CD4-positive, alpha-beta T cell treated with Interferon alpha-2 for 1 hour (primary cell): Measurements from ENCODE around the gene FAM168A.

ENCODE experiments used
- DNase-seq, 2 donors: peaks; one replicate each; pipeline ENCODE4 v3.0.0-alpha.2; 2020 to 2022

The FAM168A gene, protein sequence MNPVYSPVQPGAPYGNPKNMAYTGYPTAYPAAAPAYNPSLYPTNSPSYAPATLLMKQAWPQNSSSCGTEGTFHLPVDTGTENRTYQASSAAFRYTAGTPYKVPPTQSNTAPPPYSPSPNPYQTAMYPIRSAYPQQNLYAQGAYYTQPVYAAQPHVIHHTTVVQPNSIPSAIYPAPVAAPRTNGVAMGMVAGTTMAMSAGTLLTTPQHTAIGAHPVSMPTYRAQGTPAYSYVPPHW

GRCh38 chr11:73597956-73598718 is at the start of gene FAM168A:
Gene FAM168A, minus strand, starts transcription at chr11:73598112. Its CDS starts 129,638 bp downstream, at chr11:73468474.
- peak; percentile 94 to 95 for DNase-seq

GRCh38 chr11:73647459-73648100 is 49.7 kb upstream of the FAM168A start:
- peak; percentile 96 to 97 for DNase-seq

- no peak for DNase-seq
These were observed 48.2 kb upstream of the FAM168A start, which contains the start of gene PLEKHB1 for GRCh38 chr11:73645972-73646631. Gene PLEKHB1, plus strand, starts transcription at chr11:73646581. Its CDS starts 28 bp downstream, at chr11:73646609.

DNA sequence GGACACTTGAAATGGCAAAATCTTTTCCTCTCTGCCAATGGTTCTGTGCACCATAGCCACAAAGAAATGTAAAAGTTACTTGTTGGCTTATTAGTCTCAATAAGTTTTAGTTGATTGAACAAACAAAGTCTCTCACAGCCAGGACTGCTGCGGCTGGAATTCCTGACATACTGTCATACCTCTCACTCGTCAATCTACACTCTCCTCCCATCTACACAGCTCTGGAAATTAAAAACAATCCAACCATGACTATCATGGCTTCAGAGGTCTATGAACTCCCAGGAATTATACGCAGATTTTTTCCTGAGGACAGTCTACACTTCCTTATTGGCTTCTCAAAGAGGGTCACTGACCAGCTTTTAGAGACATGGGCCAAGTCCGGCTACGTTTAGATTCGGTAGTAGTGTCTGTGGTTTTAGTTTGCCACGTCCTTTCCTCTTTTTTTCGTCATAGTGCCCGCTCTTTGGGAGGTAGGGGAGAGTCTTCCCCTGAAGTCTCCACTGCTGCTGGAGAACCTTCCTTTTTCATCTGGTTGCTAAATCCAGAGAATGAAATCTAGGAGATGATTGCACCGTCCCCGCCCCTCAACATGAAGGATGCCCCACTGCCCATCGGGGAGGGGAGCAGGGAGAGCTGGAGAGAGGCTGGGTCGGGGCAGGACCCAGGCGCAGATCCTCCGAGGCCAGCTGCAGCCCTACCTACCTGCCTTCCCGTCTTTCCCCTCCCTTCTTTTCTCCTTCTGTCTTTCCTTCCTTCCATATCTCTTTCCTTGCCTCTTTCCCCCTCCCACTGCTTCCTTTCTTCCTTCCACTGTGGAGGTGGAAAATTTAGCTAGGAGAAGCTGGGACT is 47.4 kb upstream of the FAM168A start:
- no peak for DNase-seq

- DNase-seq: no peak
These were observed 43.8 kb upstream of the FAM168A start for GRCh38 chr11:73641668-73642067.

GRCh38 chr11:73640592-73640991 is 42.7 kb upstream of the FAM168A start:
- DNase-seq: no peak

DNA sequence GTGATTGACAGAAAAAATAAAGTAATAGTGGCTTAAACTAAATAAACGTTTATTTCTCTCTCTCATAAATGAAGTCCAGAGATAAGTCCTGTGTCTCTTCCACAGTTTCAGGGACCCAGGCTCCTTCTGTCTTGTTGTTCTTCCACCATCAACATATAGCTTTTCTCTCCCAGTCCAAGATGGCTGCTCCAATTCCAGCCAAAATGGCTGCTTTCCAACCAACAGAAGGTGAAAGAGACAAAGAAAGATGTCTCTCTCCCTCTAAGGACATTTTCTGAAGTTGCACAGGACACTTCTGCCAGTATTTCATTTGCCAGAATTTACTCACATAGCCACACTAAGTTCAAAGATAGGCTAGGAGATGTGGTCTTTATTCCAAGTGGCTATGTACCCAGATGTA is 39.1 kb upstream of the FAM168A start:
- DNase-seq: no peak

DNA sequence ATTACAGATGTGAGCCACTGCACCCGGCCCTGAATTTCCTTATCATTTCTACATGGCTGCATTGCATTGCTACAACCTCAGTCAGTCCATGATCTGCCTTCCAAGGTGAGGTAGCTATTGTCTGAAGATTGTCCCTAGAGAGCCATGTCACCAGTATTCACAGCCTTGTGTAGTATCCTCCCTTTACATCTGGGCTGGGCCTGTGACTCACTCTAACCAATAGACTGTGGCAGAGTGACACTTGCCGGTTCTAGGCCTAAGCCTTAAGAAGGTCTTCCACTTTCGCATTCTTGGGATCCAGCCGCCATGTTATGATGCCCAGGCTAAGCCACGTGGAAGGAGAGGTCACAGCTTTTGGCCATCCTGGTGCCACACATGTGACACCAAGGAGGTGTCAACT is 38.3 kb upstream of the FAM168A start:
- DNase-seq: no peak

- no peak for DNase-seq
These were observed 37.8 kb upstream of the FAM168A start for GRCh38 chr11:73635721-73636120.

DNA sequence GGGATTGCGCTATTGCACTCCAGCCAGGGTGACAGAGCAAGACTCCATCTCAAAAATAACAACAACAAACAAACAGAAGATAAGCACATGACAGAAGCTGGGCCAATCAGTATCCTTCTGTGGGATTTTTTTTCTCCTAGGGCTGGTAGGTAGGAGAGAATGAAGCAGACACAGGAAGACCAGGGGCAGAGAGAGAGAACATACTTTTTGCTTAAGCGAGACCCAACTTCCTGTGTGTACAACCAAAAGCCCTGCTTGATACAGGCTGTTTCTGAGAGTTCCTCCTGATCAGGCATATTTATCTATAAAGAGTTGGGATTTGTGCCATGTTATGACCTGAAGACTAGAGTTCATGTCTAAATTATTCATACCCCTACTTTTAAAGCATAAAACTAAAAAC is 36.1 kb upstream of the FAM168A start:
- DNase-seq: no peak

GRCh38 chr11:73632996-73633395 is 35.1 kb upstream of the FAM168A start:
- DNase-seq: no peak

- DNase-seq: no peak
These were observed 32.0 kb upstream of the FAM168A start for GRCh38 chr11:73629907-73630306.

DNA sequence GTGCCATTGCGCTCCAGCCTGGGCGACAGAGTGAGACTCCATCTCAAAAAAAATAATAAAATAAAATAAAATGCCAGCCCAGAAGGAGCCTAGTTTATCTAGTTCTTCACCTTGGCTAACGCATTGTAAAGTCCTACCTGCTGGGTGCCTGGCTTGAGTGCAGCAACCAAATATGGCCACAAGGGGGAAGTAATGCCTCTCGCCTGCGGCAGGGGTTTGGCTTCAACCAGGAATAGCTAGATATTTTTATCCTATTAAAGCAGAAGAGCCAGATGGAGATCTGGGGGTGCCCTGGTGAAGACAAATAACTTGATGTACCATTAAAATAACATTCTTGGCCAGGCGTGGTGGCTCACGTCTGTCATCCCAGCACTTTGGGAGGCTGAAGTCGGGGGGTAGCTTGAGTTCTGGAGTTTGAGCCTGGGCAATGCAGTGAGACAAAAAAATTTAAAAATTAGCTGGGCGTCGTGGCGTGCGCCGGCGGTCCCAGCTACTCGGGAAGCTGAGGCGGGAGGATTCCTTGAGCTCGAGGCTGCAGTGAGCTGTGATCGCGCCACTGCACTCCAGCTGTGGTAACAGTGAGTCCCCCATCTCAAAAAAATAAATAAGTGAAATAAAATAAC is 27.9 kb upstream of the FAM168A start:
- peak; percentile 66 to 79 for DNase-seq

DNA sequence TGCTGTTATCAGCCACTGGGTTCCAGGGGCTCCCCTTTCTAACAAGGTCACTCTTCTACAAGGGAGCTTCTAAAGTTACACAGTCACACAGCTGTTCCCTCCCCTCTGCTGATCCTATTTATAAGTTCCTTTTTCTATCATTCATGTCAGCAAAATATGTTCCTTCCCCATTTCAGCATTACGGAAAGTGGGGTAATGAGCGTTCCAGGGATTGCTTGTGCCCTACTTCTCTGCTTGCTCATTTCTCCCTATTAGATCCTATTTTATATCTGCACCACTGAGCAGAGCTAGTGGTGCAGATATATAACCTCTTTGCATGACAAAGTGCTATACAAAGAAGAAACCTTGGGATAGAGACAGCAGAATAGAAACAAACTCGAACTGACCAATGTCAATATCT is 25.8 kb upstream of the FAM168A start:
- peak in 1 of 2 donors; percentile 13 for DNase-seq

GRCh38 chr11:73622926-73623593 is 25.1 kb upstream of the FAM168A start:
- DNase-seq: no peak

DNA sequence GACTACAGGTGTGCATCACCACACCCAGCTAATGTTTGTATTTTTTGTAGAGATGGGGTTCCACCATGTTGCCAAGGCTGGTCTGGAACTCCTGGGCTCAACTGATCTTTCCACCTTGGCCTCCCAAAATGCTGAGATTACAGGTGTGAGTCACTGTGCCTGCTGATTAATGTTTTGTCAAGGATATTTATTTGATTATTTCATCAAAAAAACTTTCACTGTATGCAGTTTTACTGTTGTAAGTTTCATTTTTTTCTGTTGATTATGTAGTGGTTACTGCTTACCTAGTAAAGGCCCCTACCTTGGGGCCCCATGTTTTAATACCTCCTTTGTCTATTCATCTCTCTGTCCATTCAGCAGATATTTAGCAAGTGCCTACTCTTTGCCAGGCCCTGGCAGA is 16.7 kb upstream of the FAM168A start:
- no peak for DNase-seq

GRCh38 chr11:73612601-73613140 is 14.8 kb upstream of the FAM168A start:
- DNase-seq: no peak

DNA sequence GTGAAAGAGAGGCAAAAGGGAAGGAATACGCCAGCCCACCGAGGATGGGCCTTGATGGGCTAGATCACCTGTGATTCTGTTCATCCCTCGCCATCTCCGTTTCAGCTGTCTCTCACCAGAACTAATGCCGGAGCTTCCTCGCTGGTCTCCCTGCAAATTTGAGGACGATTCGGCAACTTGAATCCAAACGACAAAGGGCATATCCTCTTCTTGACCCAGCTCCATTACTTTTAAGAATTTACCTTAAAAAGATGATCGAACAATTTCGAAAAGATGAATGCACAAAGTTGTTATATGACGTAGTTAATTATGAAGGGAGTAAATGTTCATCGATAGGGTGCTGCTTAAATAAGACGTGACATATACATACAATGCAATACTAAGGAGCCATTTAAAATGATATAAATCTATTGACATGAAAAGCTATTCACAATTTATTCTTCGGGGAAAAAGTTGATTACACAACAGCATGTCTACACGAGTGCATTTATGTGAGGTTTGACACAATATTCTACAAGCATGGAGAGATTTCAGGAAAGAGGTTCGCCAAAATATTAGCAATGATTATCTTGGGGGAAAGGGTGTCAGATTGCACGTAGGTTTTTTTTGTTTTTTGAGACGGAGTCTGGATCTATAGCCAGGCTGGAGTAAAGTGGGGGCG is 937 bp upstream of the FAM168A start:
- no peak for DNase-seq

- no peak for DNase-seq
These were observed 466 bp downstream of the FAM168A start for GRCh38 chr11:73597336-73597955.

DNA sequence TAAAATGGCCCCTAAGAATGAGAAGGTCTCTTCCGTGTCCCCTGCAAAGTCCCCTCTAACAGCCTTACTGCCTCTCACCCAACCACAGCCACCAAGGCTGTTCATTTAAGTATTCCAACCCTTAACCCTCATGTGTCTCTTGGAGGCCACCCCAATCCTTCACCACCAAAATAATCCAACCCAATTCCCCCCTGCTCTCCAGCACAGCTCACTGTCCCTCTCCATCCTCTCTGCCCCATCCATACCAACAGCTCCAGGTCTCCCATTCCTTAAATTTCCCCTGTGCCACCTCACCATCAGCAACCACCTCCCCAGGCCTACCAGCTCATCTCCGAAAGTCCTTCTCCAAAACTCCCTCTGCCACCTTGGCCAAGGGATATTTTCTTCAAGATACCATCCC is 1.4 kb downstream of the FAM168A start:
- no peak for DNase-seq
